SK-N-SH (cell line): Measurements from ENCODE around the gene TSC1. TPM values are rescaled to one million over a fixed set of nuclear protein-coding genes. Genes with fewer than 3 reads are reported as not detected.

Source experiments
- CTCF ChIA-PET: fragments of 300-600, 350-600 bp; formaldehyde crosslinking; extraction: SDS; loops from one replicate; lab custom pipeline; 2021; lab: Yijun Ruan, JAX
- POLR2A ChIA-PET: fragments of 350-600 bp; sonication (Branson Sonifier 250); formaldehyde crosslinking; extraction: SDS; loops from one replicate; lab custom pipeline; 2020; ENCODE audit warnings: antibody characterized with exemption, inconsistent platforms; lab: Yijun Ruan, JAX
- DNase-seq: peaks from one replicate; pipeline ENCODE4 v3.0.0; 2012
- H2AFZ ChIP-seq: fragments of 200-600 bp; sonication (generic); 2 replicates; pipeline ENCODE4 v1.8.1; 2016; ENCODE audit warnings: antibody characterized with exemption, mild to moderate bottlenecking, low read depth
- H3F3A ChIP-seq: fragments of 200-600 bp; sonication (generic); replicated peaks from 2 replicates; pipeline ENCODE3; 2016; ENCODE audit warnings: antibody characterized with exemption, mild to moderate bottlenecking; ENCODE audit not compliant: insufficient read depth
- H3K27ac ChIP-seq, 2 experiments: fragments of 200-500 bp in 1 of 2; fragments of 200-600 bp in 1 of 2; sonication (Bioruptor generic) in 1 of 2; sonication (generic), shearing (Covaris generic) in 1 of 2; 2 replicates each; pipeline versions ENCODE4 v1.5.1 to v1.6.1; 2014 to 2016; ENCODE audit warnings: low read depth in 2 of 2, inconsistent platforms in 1 of 2, low read length in 1 of 2, mild to moderate bottlenecking in 1 of 2, mixed read lengths in 1 of 2
- H3K27me3 ChIP-seq: fragments of 200-600 bp; sonication (generic), shearing (Covaris generic); 2 replicates; pipeline ENCODE4 v1.6.1; 2016; ENCODE audit warnings: mixed run types; ENCODE audit not compliant: insufficient read depth
- H3K36me3 ChIP-seq, 2 experiments: fragments of 200-500 bp in 1 of 2; fragments of 200-600 bp in 1 of 2; sonication (Bioruptor generic) in 1 of 2; sonication (generic) in 1 of 2; replicated peaks in 1 of 2; 2 replicates each; pipeline versions ENCODE3 to v1.5.1; 2014 to 2016; ENCODE audit warnings: low read length in 1 of 2, mild to moderate bottlenecking in 1 of 2; ENCODE audit not compliant: insufficient read depth in 2 of 2, control insufficient read depth in 1 of 2
- H3K4me1 ChIP-seq, 2 experiments: fragments of 200-500 bp in 1 of 2; fragments of 200-600 bp in 1 of 2; sonication (Bioruptor generic) in 1 of 2; sonication (generic), shearing (Covaris generic) in 1 of 2; 2 replicates each; pipeline versions ENCODE4 v1.5.1 to v1.6.1; 2014 to 2016; ENCODE audit warnings: low read depth in 1 of 2, low read length in 1 of 2, mixed run types in 1 of 2; ENCODE audit not compliant: insufficient read depth in 2 of 2, control insufficient read depth in 1 of 2
- H3K4me2 ChIP-seq: fragments of 200-600 bp; sonication (generic), shearing (Covaris generic); 2 replicates; pipeline ENCODE4 v1.6.1; 2017; ENCODE audit warnings: mixed run types
- H3K4me3 ChIP-seq, 2 experiments: fragments of 200-500 bp in 1 of 2; fragments of 200-600 bp in 1 of 2; sonication (Bioruptor generic) in 1 of 2; sonication (generic), shearing (Covaris generic) in 1 of 2; 2 replicates each; pipeline versions ENCODE4 v1.5.1 to v1.8.1; 2014 to 2016; ENCODE audit warnings: low read depth in 2 of 2, inconsistent platforms in 1 of 2, low read length in 1 of 2, mild to moderate bottlenecking in 1 of 2, mixed read lengths in 1 of 2, moderate library complexity in 1 of 2
- H3K79me2 ChIP-seq: fragments of 200-600 bp; sonication (generic); 2 replicates; pipeline ENCODE4 v1.8.1; 2017; ENCODE audit warnings: mild to moderate bottlenecking; ENCODE audit not compliant: insufficient read depth
- H3K9ac ChIP-seq: fragments of 200-600 bp; sonication (generic); 2 replicates; pipeline ENCODE4 v1.6.1; 2017; ENCODE audit warnings: mixed run types
- H3K9me2 ChIP-seq: fragments of 200-600 bp; sonication (generic); 2 replicates; pipeline ENCODE4 v1.6.1; 2017; ENCODE audit warnings: mixed run types
- H3K9me3 ChIP-seq: fragments of 200-600 bp; sonication (generic); 2 replicates; pipeline ENCODE4 v1.6.1; 2017; ENCODE audit warnings: mixed run types, mild to moderate bottlenecking, moderate library complexity
- H4K20me1 ChIP-seq: fragments of 200-600 bp; sonication (generic); 2 replicates; pipeline ENCODE4 v1.6.1; 2017; ENCODE audit warnings: mild to moderate bottlenecking, mixed run types; ENCODE audit not compliant: insufficient read depth
- ELF1 ChIP-seq: IDR thresholded peaks from 2 replicates; pipeline ENCODE4 v1.4.0; 2012
- IRF3 ChIP-seq: fragments of 150-350 bp; IDR thresholded peaks from 2 replicates; pipeline ENCODE4 v1.6.1; 2016; ENCODE audit warnings: mild to moderate bottlenecking, low read depth, low read length
- JUND ChIP-seq: IDR thresholded peaks from 2 replicates; pipeline ENCODE4 v1.4.0; 2012
- NFIC ChIP-seq: IDR thresholded peaks from 2 replicates; pipeline ENCODE4 v1.4.0; 2012; ENCODE audit warnings: borderline replicate concordance
- RAD21 ChIP-seq: IDR thresholded peaks from 2 replicates; pipeline ENCODE4 v1.6.1; 2012; ENCODE audit warnings: mild to moderate bottlenecking, low read length
- REST ChIP-seq: IDR thresholded peaks from 2 replicates; pipeline ENCODE4 v1.6.1; 2012; ENCODE audit warnings: mild to moderate bottlenecking, low read depth, low read length, moderate library complexity
- SMC3 ChIP-seq: IDR thresholded peaks from 2 replicates; pipeline ENCODE4 v1.6.1; 2012; ENCODE audit warnings: low read depth, low read length, improper control_type of control experiment
- USF1 ChIP-seq: IDR thresholded peaks from 2 replicates; pipeline ENCODE4 v1.4.0; 2012; ENCODE audit warnings: low read depth, borderline replicate concordance
- WGBS: methylation state at CpG from one replicate; pipeline ENCODE4 v1.1.6; 2017; ENCODE audit warnings: low lambda C conversion rate; 5-methylcytosine and 5-hydroxymethylcytosine counted together
- polyA plus RNA-seq, 3 experiments: library from polyadenylated mRNA; depleted of rRNA; stranded (reverse); fragments of >200 nt; gene quantifications; 2 replicates each; pipeline ENCODE4 v1.2.3, GENCODE V29; 2012

Gene TSC1
- polyA plus RNA-seq, 1 of the 3 experiments (the other 2 are of a cell fraction), result 18.3 TPM

GRCh38 chr9:132989414-132989996 is 45.1 kb upstream of the TSC1 start:
- Histone ChIP-seq H3K9ac (no peak overlapping the region), H3K9me2 (no peaks in the 10 kb centered on the region), H4K20me1 (no peaks in the 10 kb centered on the region), H3K9me3 (no peaks in the 10 kb centered on the region), H3K27me3 (peaks cover 29% of the 10 kb centered on the region), H3F3A (no peaks in the 10 kb centered on the region), H3K4me2 (no peak overlapping the region), H2AFZ (no peak overlapping the region), H3K27ac (no peak overlapping the region), H3K4me1 (no peaks in the 10 kb centered on the region), H3K79me2 (no peaks in the 10 kb centered on the region), H3K36me3 (no peaks in the 10 kb centered on the region), H3K4me3 (no peak overlapping the region)
- no peak for DNase-seq
- ChIA-PET POLR2A (no interaction called here), CTCF (interaction anchor here (1.3 kb wide), 1 partner anchor 10 kb away, joined by 4 read pairs; no protein-coding TSS in a partner anchor)
- TF ChIP-seq RAD21 (no peak), SMC3 (no peak), REST (no peak), JUND (no peak)
- WGBS, result 60% methylated on average over 7 of the region's 23 CpGs

GRCh38 chr9:132989014-132989310 is 44.5 kb upstream of the TSC1 start:
- Histone ChIP-seq H2AFZ (no peak overlapping the region), H3K36me3 (no peaks in the 10 kb centered on the region), H3K4me2 (no peak overlapping the region), H3K27ac (no peak overlapping the region), H3K79me2 (no peaks in the 10 kb centered on the region), H4K20me1 (no peaks in the 10 kb centered on the region), H3K9me2 (no peaks in the 10 kb centered on the region), H3K9ac (no peak overlapping the region), H3K27me3 (peaks cover 23% of the 10 kb centered on the region), H3K4me1 (no peaks in the 10 kb centered on the region), H3K9me3 (no peaks in the 10 kb centered on the region), H3F3A (no peaks in the 10 kb centered on the region), H3K4me3 (no peak overlapping the region)
- no peak for DNase-seq
- POLR2A ChIA-PET, result no interaction called here
- CTCF ChIA-PET, result interaction anchor here (1.3 kb wide), 1 partner anchor 10 kb away, joined by 4 read pairs; no protein-coding TSS in a partner anchor
- TF ChIP-seq ELF1 (no peak), IRF3 (no peak), USF1 (no peak), NFIC (no peak)
- 54% methylated on average over 7 of the region's 13 CpGs for WGBS
